Tibial nerve (tissue), 4 donors: ENCODE results near the gene TULP4. TPM values are rescaled to one million over a fixed set of nuclear protein-coding genes. Genes with fewer than 3 reads are reported as not detected.
"Not testable (repeated sequence)": the region's sequence is repeated elsewhere in the genome, so short reads cannot be mapped to it uniquely, and the experiment has no call there.

Experiments
- DNase-seq, 2 donors: peaks; one replicate each; pipeline ENCODE4 v3.0.0-alpha.2; 2019; ENCODE audit warnings: low spot score in 2 of 2
- H3K27ac ChIP-seq, 4 donors: fragments of 200-600 bp; sonication (generic) in 3 of 4; one replicate each; pipeline ENCODE4 v1.5.1; 2017 to 2019; ENCODE audit warnings: mild to moderate bottlenecking in 1 of 4
- H3K27me3 ChIP-seq, 2 donors: fragments of 200-600 bp; sonication (generic) in 1 of 2; one replicate each; pipeline versions ENCODE4 v1.5.1 to v1.6.0; 2017 to 2019
- H3K36me3 ChIP-seq, 3 donors: fragments of 200-600 bp; sonication (generic); one replicate each; pipeline ENCODE4 v1.5.1; 2018 to 2019
- H3K4me1 ChIP-seq, 4 donors: fragments of 200-600 bp; sonication (generic) in 3 of 4; one replicate each; pipeline ENCODE4 v1.5.1; 2017 to 2019
- H3K4me3 ChIP-seq, 4 donors: fragments of 200-600 bp; sonication (generic) in 3 of 4; one replicate each; pipeline ENCODE4 v1.5.1; 2017 to 2019; ENCODE audit warnings: mild to moderate bottlenecking in 1 of 4, moderate library complexity in 1 of 4
- H3K9me3 ChIP-seq, 4 donors: fragments of 200-600 bp; sonication (generic) in 3 of 4; one replicate each; pipeline ENCODE4 v1.5.1; 2017 to 2019
- EP300 ChIP-seq, 2 donors: sonication (generic); formaldehyde crosslinking; IDR thresholded peaks; one replicate each; pipeline ENCODE4 v1.6.1; 2017; ENCODE audit warnings: antibody characterized with exemption in 2 of 2, mild to moderate bottlenecking in 1 of 2
- POLR2A ChIP-seq, 2 donors: fragments of 450-650 bp; IDR thresholded peaks; one replicate each; pipeline ENCODE4 v1.6.1; 2017; ENCODE audit warnings: antibody characterized with exemption in 2 of 2, mild to moderate bottlenecking in 2 of 2, moderate library complexity in 2 of 2
- WGBS, 2 donors: methylation state at CpG; one replicate each; pipeline ENCODE4 v1.1.5; 2018; 5-methylcytosine and 5-hydroxymethylcytosine counted together
- total RNA-seq, 4 donors: library from RNA; depleted of rRNA; stranded (reverse); fragments of >200 nt; gene quantifications; one replicate each; pipeline ENCODE4 v1.1.0, GENCODE V29; 2016
- TF ChIP-seq, protein P1 (sequence below), 5 experiments: fragments of 200-600 bp in 3 of 5; fragments of 450-650 bp in 2 of 5; sonication (generic) in 3 of 5; IDR thresholded peaks; one replicate each; pipeline ENCODE4 v1.5.1; 2016 to 2019; ENCODE audit warnings: antibody characterized with exemption in 5 of 5, mild to moderate bottlenecking in 3 of 5, moderate library complexity in 2 of 5

The TULP4 gene
- total RNA-seq, 4 donors from 2014 or later: 91.2 to 109 (median 101) TPM

DNA sequence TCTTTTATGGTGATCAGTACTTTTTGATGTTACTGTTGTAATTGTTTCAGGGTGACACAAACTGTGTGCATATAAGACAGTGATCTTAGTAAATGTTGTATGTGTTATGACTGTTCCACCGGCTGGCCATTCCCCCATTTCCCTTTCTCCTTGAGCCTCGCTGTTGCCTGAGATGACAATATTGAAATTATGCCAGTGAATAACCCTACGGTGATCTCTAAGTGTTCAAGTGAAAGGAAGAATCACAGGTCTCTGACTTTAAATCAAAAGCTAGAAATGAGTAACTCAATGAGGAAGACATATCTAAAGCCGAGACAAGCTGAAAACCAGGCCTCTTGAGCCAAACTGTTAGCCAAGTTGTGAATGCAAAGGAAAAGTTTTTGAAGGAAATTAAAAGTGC is 32.3 kb downstream of the TULP4 start:
- Histone ChIP-seq H3K36me3 (peaks cover 0 to 13% (median 0%) of the 10 kb centered on the region in 3 donors), H3K27ac (no peak overlapping the region), H3K4me3 (no peak overlapping the region), H3K4me1 (no peaks in the 10 kb centered on the region), H3K27me3 (no peaks in the 10 kb centered on the region), H3K9me3 (peaks cover 0 to 18% (median 0%) of the 10 kb centered on the region in 4 donors)
- WGBS, 2 donors: 89 to 98% methylated on average over 4 of the region's 4 CpGs
- TF ChIP-seq, protein P1, sequence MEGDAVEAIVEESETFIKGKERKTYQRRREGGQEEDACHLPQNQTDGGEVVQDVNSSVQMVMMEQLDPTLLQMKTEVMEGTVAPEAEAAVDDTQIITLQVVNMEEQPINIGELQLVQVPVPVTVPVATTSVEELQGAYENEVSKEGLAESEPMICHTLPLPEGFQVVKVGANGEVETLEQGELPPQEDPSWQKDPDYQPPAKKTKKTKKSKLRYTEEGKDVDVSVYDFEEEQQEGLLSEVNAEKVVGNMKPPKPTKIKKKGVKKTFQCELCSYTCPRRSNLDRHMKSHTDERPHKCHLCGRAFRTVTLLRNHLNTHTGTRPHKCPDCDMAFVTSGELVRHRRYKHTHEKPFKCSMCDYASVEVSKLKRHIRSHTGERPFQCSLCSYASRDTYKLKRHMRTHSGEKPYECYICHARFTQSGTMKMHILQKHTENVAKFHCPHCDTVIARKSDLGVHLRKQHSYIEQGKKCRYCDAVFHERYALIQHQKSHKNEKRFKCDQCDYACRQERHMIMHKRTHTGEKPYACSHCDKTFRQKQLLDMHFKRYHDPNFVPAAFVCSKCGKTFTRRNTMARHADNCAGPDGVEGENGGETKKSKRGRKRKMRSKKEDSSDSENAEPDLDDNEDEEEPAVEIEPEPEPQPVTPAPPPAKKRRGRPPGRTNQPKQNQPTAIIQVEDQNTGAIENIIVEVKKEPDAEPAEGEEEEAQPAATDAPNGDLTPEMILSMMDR (IDR thresholded peaks at IDR 0.05): no peak
- no peak for TF ChIP-seq EP300 (IDR thresholded peaks at IDR 0.05)
- no peak for DNase-seq

DNA sequence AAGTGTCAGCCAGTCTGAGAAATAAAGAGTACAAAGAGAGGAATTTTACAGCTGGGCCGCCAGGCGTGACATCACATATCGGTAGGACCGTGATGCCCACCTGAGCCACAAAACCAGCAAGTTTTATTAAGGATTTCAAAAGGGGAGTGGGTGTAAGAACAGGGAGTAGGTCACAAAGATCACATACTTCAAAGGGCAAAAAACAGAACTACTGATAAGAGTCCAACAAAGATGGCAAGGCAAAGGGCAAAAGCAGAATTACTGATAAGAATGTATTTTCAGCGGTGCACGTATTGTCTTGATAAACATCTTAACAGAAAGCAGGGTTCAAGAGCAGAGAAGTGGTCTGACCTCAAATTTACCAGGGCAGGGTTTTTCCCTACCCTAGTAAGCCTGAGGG is 33.2 kb downstream of the TULP4 start:
- not testable (repeated sequence) for H3K4me3 ChIP-seq, H3K27ac ChIP-seq, DNase-seq, H3K4me1 ChIP-seq, H3K27me3 ChIP-seq
- WGBS, 2 donors: 97 to 98% methylated on average over 6 of the region's 6 CpGs
- Histone ChIP-seq H3K36me3 (peaks cover 0 to 13% (median 0%) of the 10 kb centered on the region in 3 donors), H3K9me3 (peaks cover 0 to 22% (median 0%) of the 10 kb centered on the region in 4 donors)

DNA sequence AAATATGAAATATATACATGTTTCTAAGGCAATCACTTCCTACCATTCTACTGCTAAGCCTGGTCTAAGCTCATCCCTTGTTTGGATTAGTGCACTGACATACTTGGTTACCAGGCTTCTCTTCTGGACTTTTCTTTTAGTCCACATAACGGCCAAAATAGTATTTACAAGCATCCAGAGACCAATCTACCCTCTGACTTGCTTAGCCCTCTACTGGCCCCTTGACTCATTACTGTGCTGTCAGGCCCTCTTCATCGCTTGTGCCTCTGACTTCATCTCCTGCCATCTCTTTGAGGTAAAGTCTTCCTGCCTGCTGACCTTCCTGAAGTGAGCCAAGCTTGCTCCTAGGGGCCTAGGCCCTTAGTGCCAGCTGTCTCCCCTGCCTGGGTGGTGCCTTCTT is 35.1 kb downstream of the TULP4 start:
- TF ChIP-seq, protein P1 (IDR thresholded peaks at IDR 0.05): no peak
- TF ChIP-seq POLR2A (IDR thresholded peaks at IDR 0.05) (no peak), EP300 (IDR thresholded peaks at IDR 0.05) (no peak)
- H3K4me1 ChIP-seq: no peaks in the 10 kb centered on the region
- H3K4me3 ChIP-seq: no peak overlapping the region
- no peak for DNase-seq
- H3K27me3 ChIP-seq: no peaks in the 10 kb centered on the region
- peaks cover 0 to 13% (median 0%) of the 10 kb centered on the region in 3 donors for H3K36me3 ChIP-seq
- H3K9me3 ChIP-seq: peaks cover 0 to 22% (median 0%) of the 10 kb centered on the region in 4 donors
- H3K27ac ChIP-seq: no peak overlapping the region
- 86 to 94% methylated on average over 2 of the region's 2 CpGs for WGBS, 2 donors

DNA sequence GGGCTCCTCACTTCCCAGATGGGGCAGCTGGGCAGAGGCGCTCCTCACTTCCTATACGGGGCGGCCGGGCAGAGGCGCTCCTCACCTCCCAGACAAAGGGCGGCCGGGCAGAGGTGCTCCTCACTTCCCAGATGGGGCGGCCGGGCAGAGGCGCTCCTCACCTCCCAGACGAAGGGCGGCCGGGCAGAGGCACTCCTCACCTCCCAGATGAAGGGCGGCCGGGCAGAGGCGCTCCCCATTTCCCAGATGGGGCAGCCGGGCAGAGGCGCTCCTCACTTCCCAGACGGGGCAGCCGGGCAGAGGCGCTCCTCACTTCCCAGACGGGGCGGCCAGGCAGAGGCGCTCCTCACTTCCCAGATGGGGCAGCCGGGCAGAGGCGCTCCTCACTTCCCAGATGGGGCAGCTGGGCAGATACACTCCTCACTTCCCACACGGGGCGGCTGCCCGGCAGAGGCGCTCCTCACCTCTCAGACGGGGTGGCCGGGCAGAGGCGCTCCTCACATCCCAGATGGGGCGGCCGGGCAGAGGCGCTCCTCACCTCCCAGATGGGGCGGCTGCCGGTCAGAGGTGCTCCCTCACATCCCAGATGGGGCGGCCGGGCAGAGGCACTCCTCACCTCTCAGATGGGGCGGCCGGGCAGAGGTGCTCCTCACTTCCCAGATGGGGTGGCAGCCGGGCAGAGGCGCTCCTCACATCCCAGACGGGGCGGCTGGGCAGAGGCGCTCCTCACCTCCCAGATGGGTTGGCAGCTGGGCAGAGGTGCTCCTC is 36.7 kb downstream of the TULP4 start:
- H3K27me3 ChIP-seq, DNase-seq, H3K27ac ChIP-seq, H3K4me1 ChIP-seq, H3K4me3 ChIP-seq: not testable (repeated sequence)
- Histone ChIP-seq H3K36me3 (peaks cover 0 to 13% (median 0%) of the 10 kb centered on the region in 3 donors), H3K9me3 (peaks cover 0 to 22% (median 0%) of the 10 kb centered on the region in 4 donors)
- 93 to 94% methylated on average over 24 to 33 of the region's 47 CpGs for WGBS, 2 donors

DNA sequence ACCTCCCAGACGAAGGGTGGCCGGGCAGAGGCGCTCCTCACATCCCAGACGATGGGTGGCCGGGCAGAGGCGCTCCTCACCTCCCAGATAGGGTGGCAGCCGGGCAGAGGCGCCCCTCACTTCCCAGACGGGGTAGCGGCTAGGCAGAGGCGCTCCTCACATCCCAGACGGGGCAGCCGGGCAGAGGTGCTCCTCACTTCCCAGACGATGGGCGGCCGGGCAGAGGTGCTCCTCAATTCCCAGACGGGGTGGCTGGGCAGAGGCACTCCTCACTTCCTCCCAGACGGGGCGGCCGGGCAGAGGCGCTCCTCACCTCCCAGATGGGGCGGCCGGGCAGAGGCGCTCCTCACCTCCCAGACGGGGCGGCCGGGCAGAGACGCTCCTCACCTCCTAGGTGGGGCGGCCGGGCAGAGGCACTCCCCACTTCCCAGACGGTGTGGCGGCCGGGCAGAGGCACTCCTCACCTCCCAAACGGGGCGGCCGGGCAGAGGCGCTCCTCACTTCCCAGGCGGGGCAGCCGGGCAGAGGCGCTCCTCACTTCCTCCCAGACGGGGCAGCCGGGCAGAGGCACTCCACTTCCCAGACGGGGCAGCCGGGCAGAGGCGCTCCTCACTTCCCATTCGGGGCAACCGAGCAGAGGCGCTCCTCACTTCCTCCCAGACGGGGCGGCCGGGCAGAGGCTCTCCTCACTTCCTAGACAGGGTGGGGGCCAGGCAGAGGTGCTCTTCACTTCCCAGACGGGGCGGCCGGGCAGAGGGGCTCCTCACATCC is 37.4 kb downstream of the TULP4 start:
- WGBS, 2 donors: 91 to 97% methylated on average over 17 to 19 of the region's 54 CpGs
- peaks cover 0 to 13% (median 0%) of the 10 kb centered on the region in 3 donors for H3K36me3 ChIP-seq
- not testable (repeated sequence) for DNase-seq, H3K27me3 ChIP-seq, H3K27ac ChIP-seq, H3K4me3 ChIP-seq, H3K4me1 ChIP-seq
- H3K9me3 ChIP-seq: peaks cover 0 to 22% (median 0%) of the 10 kb centered on the region in 4 donors

DNA sequence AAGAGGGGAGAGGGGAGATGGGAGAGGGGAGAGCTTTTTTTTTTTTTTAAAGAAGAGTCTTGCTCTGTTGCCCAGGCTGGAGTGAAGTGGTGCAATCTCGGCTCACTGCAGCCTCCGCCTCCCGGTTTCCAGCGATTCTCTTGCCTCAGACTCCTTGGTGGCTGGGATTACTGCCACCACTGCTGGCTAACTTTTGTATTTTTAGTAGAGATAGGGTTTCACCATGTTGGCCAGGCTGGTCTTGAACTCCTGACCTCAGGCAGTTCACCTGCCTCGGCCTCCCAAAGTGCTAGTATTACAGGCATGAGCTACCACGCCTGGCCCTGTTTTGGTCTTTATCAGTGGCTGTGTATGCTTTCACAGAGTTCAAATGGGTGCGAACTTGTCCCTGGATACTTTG is 38.5 kb downstream of the TULP4 start:
- H3K27me3 ChIP-seq, H3K4me3 ChIP-seq, H3K36me3 ChIP-seq, DNase-seq, H3K27ac ChIP-seq, H3K4me1 ChIP-seq: not testable (repeated sequence)
- WGBS, 2 donors: 93 to 94% methylated on average over 7 of the region's 7 CpGs
- H3K9me3 ChIP-seq: peaks cover 0 to 14% (median 0%) of the 10 kb centered on the region in 4 donors
